MM.1S (cell line): Measurements from ENCODE around the gene CAPS.

Experiments used
- DNase-seq: peaks from one replicate; pipeline ENCODE4 v3.0.0-alpha.2; 2015
- H2AFZ ChIP-seq: fragments of 300-600 bp; sonication (generic); 2 replicates; pipeline ENCODE4 v1.6.0; 2016; ENCODE audit warnings: antibody characterized with exemption, low read length
- H3F3A ChIP-seq: fragments of 300-600 bp; sonication (generic); 2 replicates; pipeline ENCODE4 v1.6.1; 2016; ENCODE audit warnings: mild to moderate bottlenecking, antibody characterized with exemption, low read length, moderate library complexity, mixed read lengths; ENCODE audit not compliant: insufficient read depth
- H3K27ac ChIP-seq: fragments of 300-600 bp; sonication (generic); 2 replicates; pipeline ENCODE4 v1.5.1; 2016; ENCODE audit warnings: mild to moderate bottlenecking, low read length
- H3K27me3 ChIP-seq: fragments of 300-600 bp; sonication (generic); replicated peaks from 2 replicates; pipeline ENCODE4 v1.6.0; 2016; ENCODE audit warnings: low read length; ENCODE audit not compliant: insufficient read depth
- H3K36me3 ChIP-seq: fragments of 300-600 bp; sonication (generic); replicated peaks from 2 replicates; pipeline ENCODE4 v1.6.1; 2016; ENCODE audit warnings: mild to moderate bottlenecking, low read length, mixed read lengths; ENCODE audit not compliant: insufficient read depth
- H3K4me1 ChIP-seq: fragments of 300-600 bp; sonication (generic); 2 replicates; pipeline ENCODE4 v1.6.1; 2016; ENCODE audit warnings: low read length, mixed read lengths
- H3K4me2 ChIP-seq: fragments of 300-600 bp; sonication (generic); 2 replicates; pipeline ENCODE4 v1.6.0; 2016; ENCODE audit warnings: low read depth, low read length
- H3K4me3 ChIP-seq: fragments of 300-600 bp; sonication (generic); 2 replicates; pipeline ENCODE4 v1.5.1; 2016; ENCODE audit warnings: low read length, mixed read lengths
- H3K79me2 ChIP-seq: fragments of 300-600 bp; sonication (generic); 2 replicates; pipeline ENCODE4 v1.6.1; 2016; ENCODE audit warnings: mixed run types, low read length, mixed read lengths
- H3K9ac ChIP-seq: fragments of 300-600 bp; sonication (generic); 2 replicates; pipeline ENCODE4 v1.6.1; 2016; ENCODE audit warnings: low read length, mixed read lengths
- H3K9me2 ChIP-seq: fragments of 300-600 bp; sonication (generic); replicated peaks from 2 replicates; pipeline ENCODE4 v1.6.1; 2016; ENCODE audit warnings: mild to moderate bottlenecking, low read length, mixed read lengths; ENCODE audit not compliant: insufficient read depth
- H3K9me3 ChIP-seq: fragments of 300-600 bp; sonication (generic); replicated peaks from 2 replicates; pipeline ENCODE4 v1.6.1; 2016; ENCODE audit warnings: mild to moderate bottlenecking, low read length, mixed read lengths; ENCODE audit not compliant: insufficient read depth
- H4K20me1 ChIP-seq: fragments of 300-600 bp; sonication (generic); 2 replicates; pipeline ENCODE4 v1.6.1; 2016; ENCODE audit warnings: mild to moderate bottlenecking, low read length, moderate library complexity, mixed read lengths; ENCODE audit not compliant: insufficient read depth
- EZH2 ChIP-seq: fragments of 300-600 bp; sonication (generic); optimal IDR thresholded peaks from 2 replicates; pipeline ENCODE3; 2017; ENCODE audit warnings: low read depth, mild to moderate bottlenecking, antibody characterized with exemption, low read length, mixed read lengths
- EZH2phosphoT487 ChIP-seq: fragments of 300-600 bp; sonication (generic); IDR thresholded peaks from 2 replicates; pipeline ENCODE4 v1.6.1; 2018; ENCODE audit warnings: antibody characterized with exemption, low read length
- TF ChIP-seq, protein P1 (sequence below): fragments of 300-600 bp; sonication (generic); IDR thresholded peaks from 2 replicates; pipeline ENCODE4 v1.5.1; 2016; ENCODE audit warnings: antibody characterized with exemption, low read length, mixed read lengths

CAPS gene

DNA sequence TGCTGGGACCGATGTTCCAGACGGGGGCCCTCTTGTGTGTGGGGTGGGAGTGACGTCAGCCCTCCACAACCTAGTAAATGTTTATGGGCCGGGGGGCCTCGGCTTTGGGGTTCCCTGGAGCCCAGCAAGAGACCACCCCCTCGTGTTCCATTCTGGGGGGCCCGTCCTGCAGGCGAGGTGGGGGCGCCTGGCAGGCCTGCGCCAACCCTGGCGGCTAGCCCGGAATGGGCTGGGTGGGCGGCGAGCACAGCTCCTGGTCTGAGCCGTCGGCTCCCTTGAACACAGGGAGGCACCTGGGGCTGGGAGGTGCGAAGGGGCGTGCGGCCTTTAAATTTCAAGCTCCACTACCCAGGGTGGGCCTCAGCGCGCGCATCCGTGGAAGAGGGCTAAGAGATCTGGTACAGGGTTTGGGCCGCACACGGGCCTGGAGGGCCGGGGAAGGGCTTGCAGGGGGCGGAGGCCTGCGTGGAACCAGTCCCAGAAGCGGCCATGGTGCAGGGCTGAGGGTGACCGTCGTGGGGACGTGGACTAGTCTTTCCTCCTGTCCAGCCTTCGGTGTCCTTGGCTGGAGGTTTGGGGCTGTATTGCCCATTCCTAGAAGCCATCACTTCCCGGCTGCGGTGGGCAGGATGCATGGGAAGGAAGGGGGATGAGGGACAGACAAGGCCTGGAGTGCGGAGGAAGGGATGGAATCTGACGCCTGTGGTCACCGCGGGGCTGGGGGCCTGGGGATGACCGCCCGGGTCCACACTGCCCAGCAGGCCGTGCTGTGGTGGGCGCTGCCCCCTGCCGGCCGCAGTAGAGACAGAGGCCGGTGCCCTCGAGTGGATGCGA is 21.9 kb upstream of the CAPS start:
- Histone ChIP-seq H3F3A (no peaks in the 10 kb centered on the region), H3K4me1 (no peaks in the 10 kb centered on the region), H3K4me3 (no peak overlapping the region), H4K20me1 (0 out of 2 replicates have a peak, but pooled peaks cover 2% of the 10 kb centered on the region), H2AFZ (no peak overlapping the region), H3K9me3 (no peaks in the 10 kb centered on the region), H3K27ac (no peak overlapping the region), H3K36me3 (no peaks in the 10 kb centered on the region), H3K9ac (no peak overlapping the region), H3K9me2 (no peaks in the 10 kb centered on the region), H3K27me3 (peaks cover 24% of the 10 kb centered on the region), H3K79me2 (peaks cover 6% of the 10 kb centered on the region), H3K4me2 (no peak overlapping the region)
- TF ChIP-seq, protein P1, sequence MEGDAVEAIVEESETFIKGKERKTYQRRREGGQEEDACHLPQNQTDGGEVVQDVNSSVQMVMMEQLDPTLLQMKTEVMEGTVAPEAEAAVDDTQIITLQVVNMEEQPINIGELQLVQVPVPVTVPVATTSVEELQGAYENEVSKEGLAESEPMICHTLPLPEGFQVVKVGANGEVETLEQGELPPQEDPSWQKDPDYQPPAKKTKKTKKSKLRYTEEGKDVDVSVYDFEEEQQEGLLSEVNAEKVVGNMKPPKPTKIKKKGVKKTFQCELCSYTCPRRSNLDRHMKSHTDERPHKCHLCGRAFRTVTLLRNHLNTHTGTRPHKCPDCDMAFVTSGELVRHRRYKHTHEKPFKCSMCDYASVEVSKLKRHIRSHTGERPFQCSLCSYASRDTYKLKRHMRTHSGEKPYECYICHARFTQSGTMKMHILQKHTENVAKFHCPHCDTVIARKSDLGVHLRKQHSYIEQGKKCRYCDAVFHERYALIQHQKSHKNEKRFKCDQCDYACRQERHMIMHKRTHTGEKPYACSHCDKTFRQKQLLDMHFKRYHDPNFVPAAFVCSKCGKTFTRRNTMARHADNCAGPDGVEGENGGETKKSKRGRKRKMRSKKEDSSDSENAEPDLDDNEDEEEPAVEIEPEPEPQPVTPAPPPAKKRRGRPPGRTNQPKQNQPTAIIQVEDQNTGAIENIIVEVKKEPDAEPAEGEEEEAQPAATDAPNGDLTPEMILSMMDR: peak; percentile 54
- TF ChIP-seq EZH2 (no peak), EZH2phosphoT487 (no peak)
- no peak for DNase-seq

DNA sequence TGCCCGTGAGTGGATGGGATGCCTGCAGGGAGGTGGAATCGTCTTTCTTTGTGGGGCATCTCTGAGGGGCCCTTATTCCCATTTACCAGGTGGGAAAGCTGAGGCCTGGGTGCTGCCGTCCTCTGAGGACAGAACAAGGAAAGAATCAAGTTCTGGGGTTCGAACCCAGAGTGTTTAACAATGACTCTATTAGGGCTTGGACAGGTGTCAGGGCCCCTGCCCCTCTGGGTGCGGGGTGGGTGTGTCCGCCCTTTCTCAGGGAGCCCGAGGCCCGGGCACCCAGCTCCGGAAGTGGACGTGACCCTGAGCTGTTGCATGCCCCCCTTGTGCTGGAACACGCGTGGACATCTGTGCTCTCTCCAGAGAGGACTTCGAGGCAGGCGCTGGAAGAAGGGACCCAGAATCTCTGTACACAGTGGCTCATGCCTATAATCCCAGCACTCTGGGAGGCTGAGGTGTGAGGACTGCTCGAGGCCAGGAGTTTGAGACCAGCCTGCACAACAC is 21.2 kb upstream of the CAPS start:
- H4K20me1 ChIP-seq: peaks cover 7% of the 10 kb centered on the region; the same call in 1 of the 2 replicates
- H3K9ac ChIP-seq: no peak overlapping the region
- DNase-seq: no peak
- peaks cover 20% of the 10 kb centered on the region for H3K27me3 ChIP-seq
- H3K4me3 ChIP-seq: no peak overlapping the region
- no peaks in the 10 kb centered on the region for H3K9me3 ChIP-seq
- no peak overlapping the region for H3K27ac ChIP-seq
- no peaks in the 10 kb centered on the region for H3K9me2 ChIP-seq
- no peaks in the 10 kb centered on the region for H3K36me3 ChIP-seq
- H3K4me2 ChIP-seq: no peak overlapping the region
- H3K79me2 ChIP-seq: peaks cover 12% of the 10 kb centered on the region
- TF ChIP-seq EZH2phosphoT487: no peak
- TF ChIP-seq EZH2: no peak
- TF ChIP-seq, protein P1: no peak
- H3F3A ChIP-seq: no peaks in the 10 kb centered on the region
- H3K4me1 ChIP-seq: no peaks in the 10 kb centered on the region
- no peak overlapping the region for H2AFZ ChIP-seq

DNA sequence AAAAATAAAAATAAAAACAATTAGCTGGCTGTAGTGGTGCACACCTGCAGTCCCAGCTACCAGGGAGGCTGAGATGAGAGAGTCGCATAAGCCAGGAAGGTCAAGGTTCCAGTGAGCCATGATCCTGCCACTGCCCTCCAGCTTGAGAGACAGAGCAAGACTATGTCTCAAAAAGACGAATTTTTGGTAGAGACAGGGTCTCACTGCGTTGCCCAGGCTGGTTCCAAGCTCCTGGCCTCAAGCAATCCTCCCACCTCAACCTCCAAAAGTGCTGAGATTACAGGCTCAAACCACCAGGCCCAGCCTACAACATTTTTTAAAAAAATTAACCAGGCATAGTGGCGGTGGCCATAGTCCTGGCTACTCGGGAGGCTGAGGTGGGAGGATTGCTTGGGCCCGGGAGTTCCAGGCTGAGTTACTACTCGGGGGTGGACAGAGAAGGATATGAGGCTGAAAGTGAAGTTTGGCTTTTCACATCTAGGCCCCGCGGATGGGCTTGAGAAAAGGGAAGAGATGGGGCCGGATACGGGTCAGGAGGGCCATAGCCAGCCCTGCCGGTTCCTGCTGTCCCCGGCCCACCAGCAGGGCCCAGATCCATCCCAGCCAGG is 20.7 kb upstream of the CAPS start:
- H3F3A ChIP-seq: no peaks in the 10 kb centered on the region
- no peak for TF ChIP-seq EZH2phosphoT487
- TF ChIP-seq, protein P1: no peak
- TF ChIP-seq EZH2: no peak
- H3K79me2 ChIP-seq: peaks cover 18% of the 10 kb centered on the region
- DNase-seq: no peak
- no peak overlapping the region for H3K9ac ChIP-seq
- no peak overlapping the region for H3K27ac ChIP-seq
- H3K4me1 ChIP-seq: no peaks in the 10 kb centered on the region
- H3K9me2 ChIP-seq: no peaks in the 10 kb centered on the region
- H3K36me3 ChIP-seq: no peaks in the 10 kb centered on the region
- H4K20me1 ChIP-seq: peaks cover 13% of the 10 kb centered on the region
- H3K4me2 ChIP-seq: no peak overlapping the region
- H3K27me3 ChIP-seq: peaks cover 15% of the 10 kb centered on the region
- H3K9me3 ChIP-seq: no peaks in the 10 kb centered on the region
- H3K4me3 ChIP-seq: no peak overlapping the region
- H2AFZ ChIP-seq: no peak overlapping the region
